Ascending aorta (tissue), 2 donors: ENCODE measurements around the gene ITGA2B. TPM values are rescaled to one million over a fixed set of nuclear protein-coding genes. Genes with fewer than 3 reads are reported as not detected.
"Not testable (repeated sequence)": the region's sequence is repeated elsewhere in the genome, so short reads cannot be mapped to it uniquely, and the experiment has no call there.

Experiments
- DNase-seq, 2 donors: peaks; one replicate each; pipeline ENCODE4 v3.0.0-alpha.2; 2019; ENCODE audit warnings: low spot score in 2 of 2
- H3K27ac ChIP-seq, 2 donors: fragments of 200-600 bp; sonication (generic); one replicate each; pipeline ENCODE4 v1.5.1; 2016 to 2017; ENCODE audit warnings: mild to moderate bottlenecking in 1 of 2
- H3K27me3 ChIP-seq: fragments of 200-600 bp; sonication (generic); one replicate; pipeline ENCODE4 v1.5.1; 2017
- H3K36me3 ChIP-seq, 2 donors: fragments of 200-600 bp; sonication (generic); one replicate each; pipeline ENCODE4 v1.5.1; 2016
- H3K4me1 ChIP-seq, 2 donors: fragments of 200-600 bp; sonication (generic); one replicate each; pipeline ENCODE4 v1.5.1; 2016 to 2017; ENCODE audit warnings: mild to moderate bottlenecking in 1 of 2
- H3K4me3 ChIP-seq, 2 donors: fragments of 200-600 bp; sonication (generic); one replicate each; pipeline ENCODE4 v1.5.1; 2016 to 2017; ENCODE audit warnings: mild to moderate bottlenecking in 1 of 2
- H3K9me3 ChIP-seq, 2 donors: fragments of 200-600 bp; sonication (generic); one replicate each; pipeline ENCODE4 v1.5.1; 2016
- intact Hi-C: fragments of 100-400 bp; cut with DNase I; formaldehyde crosslinking; loops from one replicate; pipeline ENCODE4 v1.15.1; 2023
- total RNA-seq: library from RNA; depleted of rRNA; stranded (reverse); fragments of >200 nt; gene quantifications from one replicate; pipeline ENCODE4 v1.1.0, GENCODE V29; 2016
- TF ChIP-seq, protein P1 (sequence below), 3 experiments: fragments of 200-600 bp in 2 of 3; fragments of 450-650 bp in 1 of 3; sonication (generic) in 2 of 3; IDR thresholded peaks; one replicate each; pipeline ENCODE4 v1.5.1; 2016 to 2019; ENCODE audit warnings: antibody characterized with exemption in 3 of 3, mild to moderate bottlenecking in 1 of 3, moderate library complexity in 1 of 3

The ITGA2B gene
- total RNA-seq, 1 donor from 2014 or later: not detected

DNA sequence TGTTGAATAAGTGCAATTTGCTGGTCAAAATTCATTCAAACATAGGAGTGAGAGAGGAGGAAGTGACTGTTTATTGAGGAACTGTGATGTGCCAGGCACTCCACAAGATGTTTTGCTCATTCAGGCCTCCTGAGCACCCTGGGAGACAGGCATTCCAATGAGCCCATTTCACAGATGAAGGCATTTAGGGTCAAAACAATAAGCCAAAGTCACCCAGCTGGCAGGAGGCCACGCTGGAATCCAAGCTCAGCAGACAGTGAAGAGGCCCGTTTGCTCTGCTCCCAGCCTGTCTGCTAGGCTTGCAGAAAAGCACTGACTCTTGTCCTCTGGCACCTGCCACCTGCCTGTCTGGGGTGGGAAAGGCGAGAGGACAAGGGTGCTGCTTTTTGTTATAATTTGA lies 54.7 kb downstream of the ITGA2B start:
- TF ChIP-seq, protein P1, sequence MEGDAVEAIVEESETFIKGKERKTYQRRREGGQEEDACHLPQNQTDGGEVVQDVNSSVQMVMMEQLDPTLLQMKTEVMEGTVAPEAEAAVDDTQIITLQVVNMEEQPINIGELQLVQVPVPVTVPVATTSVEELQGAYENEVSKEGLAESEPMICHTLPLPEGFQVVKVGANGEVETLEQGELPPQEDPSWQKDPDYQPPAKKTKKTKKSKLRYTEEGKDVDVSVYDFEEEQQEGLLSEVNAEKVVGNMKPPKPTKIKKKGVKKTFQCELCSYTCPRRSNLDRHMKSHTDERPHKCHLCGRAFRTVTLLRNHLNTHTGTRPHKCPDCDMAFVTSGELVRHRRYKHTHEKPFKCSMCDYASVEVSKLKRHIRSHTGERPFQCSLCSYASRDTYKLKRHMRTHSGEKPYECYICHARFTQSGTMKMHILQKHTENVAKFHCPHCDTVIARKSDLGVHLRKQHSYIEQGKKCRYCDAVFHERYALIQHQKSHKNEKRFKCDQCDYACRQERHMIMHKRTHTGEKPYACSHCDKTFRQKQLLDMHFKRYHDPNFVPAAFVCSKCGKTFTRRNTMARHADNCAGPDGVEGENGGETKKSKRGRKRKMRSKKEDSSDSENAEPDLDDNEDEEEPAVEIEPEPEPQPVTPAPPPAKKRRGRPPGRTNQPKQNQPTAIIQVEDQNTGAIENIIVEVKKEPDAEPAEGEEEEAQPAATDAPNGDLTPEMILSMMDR (IDR thresholded peaks at IDR 0.05): no peak
- Histone ChIP-seq H3K27me3 (no peaks in the 10 kb centered on the region), H3K27ac (no peak overlapping the region), H3K9me3 (no peaks in the 10 kb centered on the region), H3K36me3 (no peaks in the 10 kb centered on the region), H3K4me1 (peaks cover 0 to 4% of the 10 kb centered on the region in 2 donors), H3K4me3 (no peak overlapping the region)
- no peak for DNase-seq
- intact Hi-C loops: no loop called here

GRCh38 chr17:44334315-44334714 lies 55.1 kb downstream of the ITGA2B start:
- no peaks in the 10 kb centered on the region for H3K9me3 ChIP-seq
- H3K27me3 ChIP-seq: no peaks in the 10 kb centered on the region
- TF ChIP-seq, protein P1 (IDR thresholded peaks at IDR 0.05): no peak
- H3K4me1 ChIP-seq: peaks cover 0 to 4% of the 10 kb centered on the region in 2 donors
- H3K27ac ChIP-seq: no peak overlapping the region
- no peak for DNase-seq
- no peaks in the 10 kb centered on the region for H3K36me3 ChIP-seq
- intact Hi-C loops: no loop called here
- H3K4me3 ChIP-seq: no peak overlapping the region

GRCh38 chr17:44333371-44333770 lies 56.1 kb downstream of the ITGA2B start:
- no peak overlapping the region for H3K27ac ChIP-seq
- no peaks in the 10 kb centered on the region for H3K36me3 ChIP-seq
- H3K27me3 ChIP-seq: no peaks in the 10 kb centered on the region
- H3K4me3 ChIP-seq: no peak overlapping the region
- peaks cover 0 to 4% of the 10 kb centered on the region in 2 donors for H3K4me1 ChIP-seq
- no peak for DNase-seq
- H3K9me3 ChIP-seq: no peaks in the 10 kb centered on the region
- intact Hi-C loops: no loop called here
- TF ChIP-seq, protein P1 (IDR thresholded peaks at IDR 0.05): no peak

DNA sequence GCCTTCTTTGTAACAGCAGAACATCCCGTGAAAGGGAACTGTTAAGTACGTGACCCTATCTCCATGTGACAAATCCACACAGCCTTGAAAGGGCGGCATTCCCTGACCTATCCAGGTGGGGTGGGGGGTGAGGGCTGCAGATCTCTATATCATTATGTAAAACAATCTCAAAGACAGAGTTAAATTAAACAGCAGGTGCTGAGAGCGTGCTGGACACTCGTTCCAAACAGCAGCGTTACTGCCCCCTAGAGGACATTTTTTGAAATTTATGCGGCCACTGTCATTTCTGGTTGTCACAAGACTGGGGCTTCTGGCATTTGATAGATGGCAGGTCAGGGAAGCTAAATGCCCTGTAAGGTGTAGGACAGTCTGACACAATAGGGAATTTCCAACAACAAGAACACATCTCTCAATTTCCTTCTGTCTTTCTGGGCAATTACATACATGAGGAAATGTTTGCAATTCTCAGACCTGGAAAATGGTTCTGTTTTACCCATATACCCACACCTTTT lies 58.1 kb downstream of the ITGA2B start:
- H3K4me1 ChIP-seq: peaks cover 0 to 8% of the 10 kb centered on the region in 2 donors
- peak in 1 of 2 donors; percentile 89 for DNase-seq
- H3K27ac ChIP-seq: no peak overlapping the region
- no peaks in the 10 kb centered on the region for H3K27me3 ChIP-seq
- H3K4me3 ChIP-seq: no peak overlapping the region
- intact Hi-C loops: no loop called here
- no peaks in the 10 kb centered on the region for H3K36me3 ChIP-seq
- H3K9me3 ChIP-seq: no peaks in the 10 kb centered on the region
- TF ChIP-seq, protein P1 (IDR thresholded peaks at IDR 0.05): peak; percentile 64 to 78 (median 73)

- DNase-seq, H3K4me3 ChIP-seq, intact Hi-C loops, H3K9me3 ChIP-seq, H3K27ac ChIP-seq, H3K36me3 ChIP-seq, H3K27me3 ChIP-seq: not testable (repeated sequence)
- H3K4me1 ChIP-seq: peaks cover 0 to 14% of the 10 kb centered on the region in 2 donors
These were observed 59.2 kb downstream of the ITGA2B start for GRCh38 chr17:44330263-44330662.

GRCh38 chr17:44329516-44329915 lies 59.9 kb downstream of the ITGA2B start:
- not testable (repeated sequence) for DNase-seq, H3K27ac ChIP-seq, H3K36me3 ChIP-seq, H3K27me3 ChIP-seq, H3K4me3 ChIP-seq, H3K9me3 ChIP-seq
- peaks cover 0 to 14% of the 10 kb centered on the region in 2 donors for H3K4me1 ChIP-seq
- intact Hi-C loops: loop anchor here (10.0 kb wide), 1 partner anchor 425 kb away; the partner anchor contains the start of gene MPP2
